Measurements from ENCODE around the gene CDH4.

CDH4 gene

GRCh38 chr20:61625246-61625645 is 373.2 kb downstream of the CDH4 start:
- no peak for DNase-seq
- in situ Hi-C loops (cut with HindIII; ENCODE audit: low pct_ligation_motif_present, low pct_unique_long_range_greater_than_20kb, low sequenced_read_pairs): no loop called here

GRCh38 chr20:61626412-61626811 is 374.4 kb downstream of the CDH4 start:
- in situ Hi-C loops (cut with HindIII; ENCODE audit: low pct_ligation_motif_present, low pct_unique_long_range_greater_than_20kb, low sequenced_read_pairs): no loop called here

GRCh38 chr20:61627791-61628415 is 375.8 kb downstream of the CDH4 start:
- DNase-seq: no peak

More at GRCh38 chr20:61626412-61626811, 374.4 kb downstream of the CDH4 start:
- no peak for DNase-seq

GRCh38 chr20:61628480-61628879 is 376.4 kb downstream of the CDH4 start:
- in situ Hi-C loops (cut with HindIII; ENCODE audit: low pct_ligation_motif_present, low pct_unique_long_range_greater_than_20kb, low sequenced_read_pairs): no loop called here
- DNase-seq: no peak

More at GRCh38 chr20:61627791-61628415, 375.8 kb downstream of the CDH4 start:
- in situ Hi-C loops (cut with HindIII; ENCODE audit: low pct_ligation_motif_present, low pct_unique_long_range_greater_than_20kb, low sequenced_read_pairs): no loop called here

GRCh38 chr20:61628901-61629601 is 377.0 kb downstream of the CDH4 start:
- in situ Hi-C loops (cut with HindIII; ENCODE audit: low pct_ligation_motif_present, low pct_unique_long_range_greater_than_20kb, low sequenced_read_pairs): no loop called here

GRCh38 chr20:61629602-61630390 is 377.7 kb downstream of the CDH4 start:
- no peak for DNase-seq
- in situ Hi-C loops (cut with HindIII; ENCODE audit: low pct_ligation_motif_present, low pct_unique_long_range_greater_than_20kb, low sequenced_read_pairs): no loop called here

More at GRCh38 chr20:61628901-61629601, 377.0 kb downstream of the CDH4 start:
- DNase-seq: no peak

GRCh38 chr20:61630391-61630650 is 378.3 kb downstream of the CDH4 start:
- no peak for DNase-seq
- in situ Hi-C loops (cut with HindIII; ENCODE audit: low pct_ligation_motif_present, low pct_unique_long_range_greater_than_20kb, low sequenced_read_pairs): no loop called here

GRCh38 chr20:61630816-61631215 is 378.8 kb downstream of the CDH4 start:
- DNase-seq: no peak
- in situ Hi-C loops (cut with HindIII; ENCODE audit: low pct_ligation_motif_present, low pct_unique_long_range_greater_than_20kb, low sequenced_read_pairs): no loop called here

- in situ Hi-C loops (cut with HindIII; ENCODE audit: low pct_ligation_motif_present, low pct_unique_long_range_greater_than_20kb, low sequenced_read_pairs): no loop called here
- DNase-seq: no peak
These were observed 379.7 kb downstream of the CDH4 start for GRCh38 chr20:61631751-61632150.

GRCh38 chr20:61633004-61633403 is 380.9 kb downstream of the CDH4 start:
- DNase-seq: no peak
- in situ Hi-C loops (cut with HindIII; ENCODE audit: low pct_ligation_motif_present, low pct_unique_long_range_greater_than_20kb, low sequenced_read_pairs): no loop called here

GRCh38 chr20:61634376-61635145 is 382.5 kb downstream of the CDH4 start:
- in situ Hi-C loops (cut with HindIII; ENCODE audit: low pct_ligation_motif_present, low pct_unique_long_range_greater_than_20kb, low sequenced_read_pairs): no loop called here
- DNase-seq: no peak

GRCh38 chr20:61635721-61636455 is 383.8 kb downstream of the CDH4 start:
- DNase-seq: no peak
- in situ Hi-C loops (cut with HindIII; ENCODE audit: low pct_ligation_motif_present, low pct_unique_long_range_greater_than_20kb, low sequenced_read_pairs): no loop called here

GRCh38 chr20:61636531-61637116 is 384.6 kb downstream of the CDH4 start:
- in situ Hi-C loops (cut with HindIII; ENCODE audit: low pct_ligation_motif_present, low pct_unique_long_range_greater_than_20kb, low sequenced_read_pairs): no loop called here

GRCh38 chr20:61638802-61639585 is 386.9 kb downstream of the CDH4 start:
- in situ Hi-C loops (cut with HindIII; ENCODE audit: low pct_ligation_motif_present, low pct_unique_long_range_greater_than_20kb, low sequenced_read_pairs): no loop called here
- DNase-seq: no peak

More at GRCh38 chr20:61636531-61637116, 384.6 kb downstream of the CDH4 start:
- no peak for DNase-seq

GRCh38 chr20:61640131-61640870 is 388.2 kb downstream of the CDH4 start:
- DNase-seq: no peak

GRCh38 chr20:61640871-61641245 is 388.8 kb downstream of the CDH4 start:
- in situ Hi-C loops (cut with HindIII; ENCODE audit: low pct_ligation_motif_present, low pct_unique_long_range_greater_than_20kb, low sequenced_read_pairs): no loop called here

More at GRCh38 chr20:61640131-61640870, 388.2 kb downstream of the CDH4 start:
- in situ Hi-C loops (cut with HindIII; ENCODE audit: low pct_ligation_motif_present, low pct_unique_long_range_greater_than_20kb, low sequenced_read_pairs): no loop called here

More at GRCh38 chr20:61640871-61641245, 388.8 kb downstream of the CDH4 start:
- no peak for DNase-seq

All from ACHN (cell line).